HCT116 (cell line): ENCODE results near the gene FXYD2. TPM values are rescaled to one million over a fixed set of nuclear protein-coding genes. Genes with fewer than 3 reads are reported as not detected.

Source experiments
- ATAC-seq: fragments of 200-7000 bp; cut with Tn5 transposase; 2 replicates; pipeline ENCODE4 v1.9.1; 2020; ENCODE audit warnings: mild to moderate bottlenecking, moderate library complexity
- BruUV-seq: library from RNA; stranded (reverse); fragments of 400-500 nt; replicated peaks from 2 replicates; lab custom pipeline; 2021; lab: Mats Ljungman, UMichigan
- CTCF ChIA-PET: fragments of 300-600 bp; sonication (Branson Sonifier 250); formaldehyde crosslinking; loops from one replicate; lab custom pipeline; 2021; ENCODE audit warnings: antibody characterized with exemption; lab: Charles Lee
- POLR2A ChIA-PET: fragments of 300-600, 350-600 bp; sonication (Branson Sonifier 250); formaldehyde crosslinking; loops from one replicate; lab custom pipeline; 2021; ENCODE audit warnings: antibody characterized with exemption; lab: Charles Lee
- RAD21 ChIA-PET, 2 experiments: fragments of 300-600 bp; sonication (Branson Sonifier 250); formaldehyde crosslinking; loops; one replicate each; lab custom pipeline; 2023; ENCODE audit warnings: low total read pairs in 2 of 2; ENCODE audit not compliant: uncharacterized antibody in 2 of 2, unreplicated experiment in 2 of 2, low non-redundant PET in 1 of 2; lab: Charles Lee
- DNase-seq: peaks from one replicate; pipeline ENCODE4 v3.0.0-alpha.2; 2010; ENCODE audit warnings: low read depth, low spot score
- H2AFZ ChIP-seq: fragments of 200-600 bp; shearing (Covaris generic), sonication (generic); 2 replicates; pipeline ENCODE4 v1.6.1; 2017; ENCODE audit warnings: low read depth, mixed run types, mixed read lengths, antibody characterized with exemption, low read length; ENCODE audit not compliant: poor library complexity, severe bottlenecking
- H3K27ac ChIP-seq: 2 replicates; pipeline ENCODE4 v1.5.1; 2012; ENCODE audit warnings: low read depth, low read length
- H3K27me3 ChIP-seq: fragments of 200-600 bp; sonication (generic); 2 replicates; pipeline ENCODE4 v1.6.1; 2016; ENCODE audit warnings: mixed run types, low read length, mixed read lengths; ENCODE audit not compliant: insufficient read depth
- H3K36me3 ChIP-seq, 2 experiments: fragments of 200-500 bp in 1 of 2; fragments of 200-600 bp in 1 of 2; sonication (Bioruptor generic) in 1 of 2; sonication (generic) in 1 of 2; 2 replicates each; pipeline versions ENCODE4 v1.5.1 to v1.6.1; 2014 to 2016; ENCODE audit warnings: low read length in 2 of 2, inconsistent platforms in 1 of 2, mixed read lengths in 1 of 2, mixed run types in 1 of 2; ENCODE audit not compliant: insufficient read depth in 2 of 2, control insufficient read depth in 1 of 2
- H3K4me1 ChIP-seq, 2 experiments: fragments of 200-600 bp in 1 of 2; sonication (generic) in 1 of 2; 2 replicates each; pipeline versions ENCODE4 v1.5.1 to v1.6.1; 2012 to 2017; ENCODE audit warnings: low read length in 2 of 2, inconsistent platforms in 1 of 2, mild to moderate bottlenecking in 1 of 2, mixed read lengths in 1 of 2, mixed run types in 1 of 2, moderate library complexity in 1 of 2; ENCODE audit not compliant: insufficient read depth in 2 of 2, control insufficient read depth in 1 of 2
- H3K4me2 ChIP-seq: fragments of 200-600 bp; sonication (generic); 2 replicates; pipeline ENCODE4 v1.6.1; 2017; ENCODE audit warnings: mixed run types, low read length, mixed read lengths
- H3K4me3 ChIP-seq, 2 experiments: fragments of 200-600 bp in 1 of 2; sonication (generic) in 1 of 2; replicated peaks in 1 of 2; 2 replicates each; pipeline ENCODE4 v1.5.1; 2011 to 2016; ENCODE audit warnings: low read length in 2 of 2, control low read depth in 1 of 2, low read depth in 1 of 2, mild to moderate bottlenecking in 1 of 2, mixed read lengths in 1 of 2, mixed run types in 1 of 2
- H3K79me2 ChIP-seq: fragments of 200-600 bp; sonication (generic); 2 replicates; pipeline ENCODE4 v1.6.1; 2017; ENCODE audit warnings: mild to moderate bottlenecking, mixed run types, low read length, moderate library complexity, mixed read lengths; ENCODE audit not compliant: insufficient read depth
- H3K9ac ChIP-seq: fragments of 200-600 bp; sonication (generic); 2 replicates; pipeline ENCODE4 v1.6.1; 2016; ENCODE audit warnings: low read length, mixed read lengths
- H3K9me2 ChIP-seq: fragments of 200-600 bp; sonication (generic), shearing (Covaris generic); 2 replicates; pipeline ENCODE4 v1.6.1; 2017; ENCODE audit warnings: mixed run types, mild to moderate bottlenecking, moderate library complexity; ENCODE audit not compliant: insufficient read depth
- H3K9me3 ChIP-seq, 2 experiments: fragments of 200-500 bp in 1 of 2; fragments of 200-600 bp in 1 of 2; sonication (Bioruptor generic) in 1 of 2; sonication (generic) in 1 of 2; 2 replicates each; pipeline ENCODE4 v1.6.1; 2014 to 2017; ENCODE audit warnings: low read length in 2 of 2, mixed read lengths in 2 of 2, inconsistent platforms in 1 of 2, low read depth in 1 of 2, mild to moderate bottlenecking in 1 of 2, mixed run types in 1 of 2, moderate library complexity in 1 of 2; ENCODE audit not compliant: control insufficient read depth in 1 of 2, insufficient read depth in 1 of 2
- H4K20me1 ChIP-seq: fragments of 200-600 bp; sonication (generic), shearing (Covaris generic); 2 replicates; pipeline ENCODE4 v1.6.1; 2017; ENCODE audit warnings: mixed run types, mild to moderate bottlenecking, moderate library complexity; ENCODE audit not compliant: insufficient read depth
- CBX3 ChIP-seq: IDR thresholded peaks from 2 replicates; pipeline ENCODE4 v1.6.1; 2012; ENCODE audit warnings: low read depth
- CEBPB ChIP-seq: IDR thresholded peaks from 2 replicates; pipeline ENCODE4 v1.6.1; 2012; ENCODE audit warnings: low read depth
- CTCF ChIP-seq, 3 experiments: fragments of 200-600 bp in 1 of 3; sonication (generic) in 1 of 3; IDR thresholded peaks in 2 of 3; conservative IDR thresholded peaks in 1 of 3; 2 replicates each; pipeline ENCODE4 v1.5.1; 2012 to 2017; ENCODE audit warnings: low read depth in 2 of 3, low read length in 2 of 3, antibody characterized with exemption in 1 of 3, borderline replicate concordance in 1 of 3, control low read depth in 1 of 3, mild to moderate bottlenecking in 1 of 3, mixed read lengths in 1 of 3, mixed run types in 1 of 3, moderate library complexity in 1 of 3; ENCODE audit not compliant: insufficient read depth in 1 of 3
- RAD21 ChIP-seq: IDR thresholded peaks from 2 replicates; pipeline ENCODE4 v1.6.1; 2012; ENCODE audit warnings: low read depth, mild to moderate bottlenecking
- intact Hi-C: fragments of 100-400 bp; cut with micrococcal nuclease; formaldehyde crosslinking; loops from 2 replicates; pipeline ENCODE4 v1.10.0; 2022
- total RNA-seq: library from RNA; stranded (reverse); gene quantifications from one replicate; pipeline ENCODE4 v1.2.1, GENCODE V29; 2021; ENCODE audit not compliant: unreplicated experiment

Gene FXYD2
- total RNA-seq, 1 experiment from 2014 or later = 0.52 TPM

GRCh38 chr11:117843666-117844484 is 19.3 kb upstream of the FXYD2 start:
- Histone ChIP-seq H3K9ac (no peak overlapping the region), H3K27ac (no peak overlapping the region), H3K79me2 (no peaks in the 10 kb centered on the region), H4K20me1 (no peaks in the 10 kb centered on the region), H3K9me3 (no peaks in the 10 kb centered on the region), H3K36me3 (no peaks in the 10 kb centered on the region), H2AFZ (peak overlapping the region; percentile 96), H3K4me2 (no peak overlapping the region), H3K9me2 (no peaks in the 10 kb centered on the region), H3K27me3 (no peaks in the 10 kb centered on the region), H3K4me1 (no peaks in the 10 kb centered on the region), H3K4me3 (no peak overlapping the region)
- peak; percentile 54 for DNase-seq
- intact Hi-C loops = loop anchor here (1.0 kb wide), 2 partner anchors 103 to 209 kb away; no protein-coding TSS in a partner anchor
- CTCF ChIA-PET = interaction anchor here (0.6 to 7.2 kb wide), 14 partner anchors 9 to 418 kb away, joined by 3 to 143 read pairs (median 3); no protein-coding TSS in a partner anchor
- ATAC-seq = peak; percentile 95
- POLR2A ChIA-PET = interaction anchor here (0.5 to 0.8 kb wide), 2 partner anchors 101 to 103 kb away, joined by 3 read pairs; no protein-coding TSS in a partner anchor
- no TSS peak for BruUV-seq
- RAD21 ChIA-PET = interaction anchor here (0.6 to 1.8 kb wide), 4 partner anchors 103 to 447 kb away, joined by 3 to 24 read pairs (median 12); no protein-coding TSS in a partner anchor
- TF ChIP-seq CBX3 = no peak
- peak; percentile 94 for TF ChIP-seq RAD21
- TF ChIP-seq CEBPB = no peak
- TF ChIP-seq CTCF (IDR thresholded peaks at IDR 0.05 in 2 of 3, conservative IDR thresholded peaks at IDR 0.05 in 1 of 3; ENCODE audit: borderline replicate concordance in 1 of 3, insufficient read depth in 1 of 3, low read depth in 2 of 3, low read length in 2 of 3) = peak; percentile 94 to 99 (median 95)
